Endothelial cell of hepatic sinusoid (primary cell): ENCODE data around the gene RALBP1.

Source experiments
- in situ Hi-C: cut with HindIII; loops from 2 replicates; pipeline ENCODE4 v1.10.0; 2017; ENCODE audit warnings: low sequenced_read_pairs

Gene RALBP1

DNA sequence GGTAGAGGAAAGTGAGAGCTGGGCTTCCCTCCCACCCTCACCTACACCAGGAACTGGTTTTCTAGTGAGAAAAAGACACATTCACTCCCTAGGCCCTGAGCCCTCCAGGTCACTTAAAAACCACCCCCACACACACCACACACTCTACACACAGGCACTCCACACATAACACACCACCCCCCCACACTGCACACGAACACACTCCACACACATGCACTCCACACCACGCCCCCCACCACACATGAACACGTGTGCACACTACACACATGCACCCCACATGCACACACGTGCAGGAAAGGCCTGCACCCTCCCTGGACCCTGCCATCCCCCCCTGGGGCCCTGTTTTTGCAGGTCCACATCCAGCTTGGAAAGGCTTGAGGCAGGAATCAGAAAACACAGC is 67.6 kb downstream of the RALBP1 start:
- in situ Hi-C loops, result no loop called here

DNA sequence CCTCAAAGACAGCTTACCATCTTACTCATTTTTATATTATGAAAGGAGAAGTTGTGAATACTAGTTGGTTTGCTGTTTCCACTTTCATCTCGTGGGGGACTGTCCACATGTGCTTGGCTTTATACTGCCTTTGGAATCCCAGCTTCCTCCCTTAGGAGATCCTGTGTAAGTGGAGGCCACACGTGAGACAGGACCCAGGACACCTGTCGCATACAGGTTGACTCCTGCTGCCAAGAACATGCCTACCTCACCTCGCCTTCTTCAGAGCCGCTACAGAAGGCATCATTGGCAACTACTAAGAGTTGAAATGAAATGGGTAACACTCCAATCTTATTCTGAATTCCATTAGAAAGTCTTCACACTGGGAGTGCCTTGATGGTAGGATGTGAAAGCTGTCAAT is 69.7 kb downstream of the RALBP1 start:
- in situ Hi-C loops, result no loop called here

DNA sequence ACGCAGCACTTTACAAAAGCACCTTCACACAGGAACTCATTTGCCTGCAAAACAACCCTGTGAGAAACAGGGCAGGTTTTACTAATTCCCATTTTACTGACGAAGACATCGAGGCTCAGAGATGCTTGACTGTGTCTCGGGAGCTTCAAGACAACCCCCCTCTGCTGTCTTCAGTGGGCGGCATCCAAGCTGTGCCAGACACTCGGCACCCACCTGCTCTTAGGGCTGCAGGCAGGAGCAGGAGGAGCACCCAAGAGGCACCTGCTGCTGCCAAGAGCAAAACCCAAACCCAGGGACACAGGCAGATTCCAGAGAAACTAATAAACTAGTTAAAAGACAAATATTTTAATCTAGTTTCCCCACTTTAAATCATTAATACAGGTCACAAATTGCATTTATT is 71.2 kb downstream of the RALBP1 start:
- in situ Hi-C loops, result no loop called here

DNA sequence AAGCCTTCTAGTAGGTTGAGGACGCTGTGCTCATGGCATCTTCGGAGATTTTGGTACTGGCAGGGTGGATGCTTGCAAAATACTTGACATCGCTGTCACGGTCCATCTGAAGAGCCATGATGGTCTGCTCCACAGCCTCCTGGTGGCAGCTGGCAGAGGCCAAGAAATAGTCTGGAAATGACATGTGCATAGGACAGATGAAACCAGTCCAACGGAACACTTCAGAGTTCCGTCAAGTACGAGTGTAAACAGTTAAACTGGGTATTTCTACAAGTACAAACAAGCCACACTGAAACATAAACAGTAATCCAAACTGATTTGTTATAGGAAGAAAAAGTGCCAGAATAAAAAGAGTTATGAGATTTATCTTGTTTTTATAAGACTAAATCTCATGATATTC is 72.5 kb downstream of the RALBP1 start:
- in situ Hi-C loops, result no loop called here

DNA sequence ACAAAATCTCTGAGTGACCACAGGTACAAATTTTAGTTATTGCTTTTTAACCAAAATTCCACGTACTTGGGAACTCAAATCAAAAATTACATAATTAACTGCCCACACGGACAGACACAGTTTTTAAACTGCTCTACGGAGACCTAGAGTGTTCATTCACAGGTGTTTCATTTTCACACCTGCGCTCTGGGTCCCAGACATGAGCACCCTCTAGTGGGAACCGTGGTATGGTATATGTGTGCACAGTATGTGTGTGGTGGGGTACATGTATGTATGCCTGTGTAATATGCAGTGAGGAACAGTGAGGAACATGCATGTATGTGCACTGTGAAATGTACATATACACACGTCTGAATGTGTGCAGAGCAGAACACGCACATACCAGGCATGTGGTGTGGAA is 74.1 kb downstream of the RALBP1 start:
- in situ Hi-C loops, result no loop called here

DNA sequence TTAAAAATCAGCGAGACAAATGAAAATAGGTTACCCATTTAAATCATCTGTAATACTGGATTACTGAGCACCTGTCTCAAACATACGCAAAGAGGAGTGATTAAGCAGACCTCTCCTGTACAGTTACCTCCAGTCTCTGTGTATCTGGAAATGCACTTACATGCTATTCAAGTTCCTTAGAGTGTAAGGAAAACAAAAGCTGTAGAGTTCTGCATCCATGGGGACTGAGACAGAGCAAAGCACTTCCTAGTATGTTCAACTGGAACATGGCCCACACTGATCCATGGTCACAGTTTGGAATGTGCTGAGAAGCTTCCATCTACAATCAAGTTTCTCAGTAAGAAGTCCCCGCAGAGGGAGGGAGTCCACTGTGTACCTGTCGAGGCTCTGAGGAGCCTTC is 75.1 kb downstream of the RALBP1 start:
- in situ Hi-C loops, result no loop called here

DNA sequence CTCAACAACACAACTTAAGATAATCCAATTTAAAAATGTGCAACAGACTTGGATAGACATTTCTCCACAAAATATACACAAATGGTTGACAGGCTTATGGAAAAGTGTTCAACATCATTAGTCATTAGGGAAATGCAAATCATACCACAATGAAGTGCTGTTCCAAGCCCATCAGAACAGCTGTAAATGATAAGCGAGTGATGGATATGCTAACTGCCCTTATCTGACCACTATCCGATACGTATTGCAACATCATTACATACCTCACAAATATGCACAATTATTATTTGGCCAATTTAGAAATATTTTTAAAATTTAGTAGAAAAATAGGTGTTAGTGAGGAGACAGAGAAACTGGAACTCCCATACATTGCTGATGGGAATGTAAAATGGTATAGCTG is 76.9 kb downstream of the RALBP1 start:
- in situ Hi-C loops, result no loop called here

DNA sequence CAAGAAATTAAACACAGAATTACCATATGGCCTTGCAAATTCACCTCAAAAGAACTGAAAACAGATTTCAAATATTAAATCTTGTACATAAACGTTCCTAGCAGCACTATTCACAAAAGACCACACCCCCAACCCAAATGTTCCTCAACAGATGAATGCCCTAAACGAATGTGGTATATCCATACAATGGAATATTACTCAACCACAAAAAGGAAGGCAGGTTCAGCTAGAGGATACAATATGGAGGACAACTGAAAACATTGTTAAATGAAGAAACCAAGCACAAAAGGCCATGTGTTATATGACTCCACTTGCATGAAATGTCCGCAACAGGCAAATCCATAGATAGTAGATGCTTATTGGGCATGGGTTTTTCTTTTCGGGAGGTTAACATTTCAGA is 77.3 kb downstream of the RALBP1 start:
- in situ Hi-C loops, result no loop called here

DNA sequence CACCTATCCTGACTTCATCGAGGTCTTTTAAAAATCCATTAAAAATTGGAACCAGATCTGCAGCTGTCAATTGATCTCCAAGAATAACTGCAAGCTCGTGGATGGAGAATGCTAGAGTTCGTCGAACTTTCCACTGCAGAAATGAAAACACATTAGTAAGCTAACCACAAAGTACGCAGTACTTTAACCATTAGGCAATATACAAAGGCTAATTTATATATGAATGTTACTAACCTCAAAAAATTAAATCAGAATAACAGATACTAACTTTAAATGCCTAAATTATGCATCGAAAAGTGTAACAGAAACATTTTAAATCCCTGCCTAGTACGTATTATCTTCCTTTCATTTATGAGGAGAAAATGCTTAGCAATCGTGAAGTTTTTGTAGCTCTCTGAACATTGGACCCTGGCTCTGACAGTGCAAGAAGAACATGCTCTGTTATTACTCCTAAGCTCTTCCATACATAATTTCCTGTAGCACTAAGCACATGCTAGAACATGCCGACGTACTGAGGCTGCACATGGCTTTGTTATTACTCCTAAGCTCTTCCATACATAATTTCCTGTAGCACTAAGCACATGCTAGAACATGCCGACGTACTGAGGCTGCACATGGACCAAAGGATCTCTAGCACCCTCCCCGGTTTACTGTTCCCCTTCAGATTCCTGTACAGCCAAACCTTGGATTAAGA is 82.1 kb downstream of the RALBP1 start:
- in situ Hi-C loops, result no loop called here

DNA sequence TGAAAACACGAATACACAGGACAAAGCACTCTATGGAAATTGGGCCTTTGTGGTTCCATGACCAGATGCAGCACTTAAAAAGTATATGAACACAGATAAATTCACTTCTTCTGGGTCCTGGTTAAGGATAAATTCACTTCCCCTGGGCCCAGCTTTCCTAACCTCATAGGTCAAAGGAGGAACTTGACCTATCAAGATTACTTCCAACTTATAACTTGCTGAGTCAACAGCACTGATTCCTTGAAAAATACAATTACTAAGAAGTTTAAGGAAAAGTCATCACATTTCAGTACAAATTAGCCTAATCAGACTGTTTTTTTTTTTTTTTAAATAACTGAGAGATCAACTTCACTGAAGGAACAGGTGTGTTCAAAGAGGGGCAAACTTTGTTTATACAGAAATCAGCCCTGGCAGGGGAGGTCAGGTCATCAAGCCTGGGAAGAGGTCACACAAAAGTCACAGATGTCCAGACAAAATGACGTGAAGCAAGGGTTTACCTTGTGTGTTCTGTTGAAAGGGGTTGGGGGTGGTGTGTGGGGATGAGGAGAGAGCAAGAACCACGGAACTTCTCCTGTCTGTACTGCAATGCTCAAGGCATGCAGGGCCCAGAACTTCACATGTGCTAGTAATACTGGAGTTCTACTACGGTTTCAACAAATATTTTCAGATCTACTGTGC is 83.2 kb downstream of the RALBP1 start:
- in situ Hi-C loops, result no loop called here

DNA sequence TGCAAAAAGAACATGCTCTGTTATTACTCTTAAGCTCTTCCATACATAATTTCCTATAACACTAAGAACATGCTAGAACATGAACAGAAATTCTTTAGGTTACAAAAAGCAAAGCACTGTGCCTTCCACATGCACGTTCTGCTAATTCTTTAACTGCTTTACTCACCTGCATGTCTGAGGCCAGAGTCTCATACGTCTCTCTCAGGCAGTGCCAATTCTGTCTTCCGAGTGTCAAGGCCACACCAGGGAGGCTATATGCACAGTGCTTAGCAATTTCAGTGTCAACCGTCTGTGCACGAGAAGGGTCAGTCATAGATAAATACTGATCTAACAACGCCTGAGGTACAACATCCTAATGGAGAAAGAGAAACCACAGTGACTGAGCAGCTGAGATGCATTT is 83.9 kb downstream of the RALBP1 start:
- in situ Hi-C loops, result no loop called here

DNA sequence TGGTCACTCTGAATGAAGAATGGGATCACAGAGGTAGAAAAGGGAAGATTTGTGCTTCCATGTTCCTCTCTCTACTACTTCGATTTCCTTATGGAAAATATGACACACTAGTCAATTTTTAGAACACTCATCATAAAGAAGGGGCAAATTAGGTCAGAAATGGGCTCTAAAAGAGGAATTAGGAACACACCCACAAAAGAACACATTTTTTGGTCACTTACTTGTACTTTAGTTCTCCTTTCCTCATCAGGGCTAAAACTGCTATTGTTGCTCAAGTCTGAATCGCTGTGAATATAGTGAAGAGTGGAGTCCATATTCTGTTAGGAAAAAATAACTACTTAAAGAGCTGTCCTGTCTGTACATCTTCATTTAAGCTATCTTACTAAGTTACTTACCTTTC is 86.4 kb downstream of the RALBP1 start:
- in situ Hi-C loops, result no loop called here

DNA sequence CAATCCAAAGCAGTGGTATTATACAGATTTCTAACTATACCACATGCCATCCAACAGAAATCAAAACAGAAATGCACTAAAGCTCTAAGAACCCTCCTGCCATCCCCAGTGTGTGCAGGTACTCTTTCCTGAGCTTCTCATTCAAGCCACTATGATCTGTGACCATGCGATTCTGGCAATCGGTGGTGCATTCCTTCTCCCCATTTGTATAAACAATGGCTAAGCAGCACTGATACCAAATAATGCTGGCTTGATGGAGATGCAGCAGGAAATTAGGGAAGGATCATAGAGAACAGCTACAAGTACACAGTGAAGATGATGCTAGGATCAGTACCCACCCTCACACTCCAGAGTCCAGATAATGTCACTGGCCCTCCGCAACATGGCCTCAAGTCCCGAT is 87.3 kb downstream of the RALBP1 start:
- in situ Hi-C loops, result no loop called here

DNA sequence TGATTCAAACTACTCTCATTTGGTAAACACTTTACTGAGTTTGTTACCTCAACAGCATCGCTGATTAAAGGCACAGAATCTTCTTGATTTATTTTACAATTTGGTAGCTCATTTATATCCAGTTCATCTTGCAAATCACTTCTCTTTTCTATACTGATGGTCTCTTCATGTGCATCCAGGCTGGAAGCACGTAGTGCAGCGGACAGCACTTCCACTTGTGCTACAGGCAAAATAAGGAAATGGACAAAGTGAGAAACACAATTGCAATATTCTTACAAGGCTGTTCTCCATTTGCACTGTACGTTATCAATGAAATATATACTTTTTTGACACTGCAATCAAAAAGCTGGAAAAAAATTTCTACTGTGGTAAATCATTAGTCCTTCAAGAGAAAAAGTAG is 88.0 kb downstream of the RALBP1 start:
- in situ Hi-C loops, result no loop called here

DNA sequence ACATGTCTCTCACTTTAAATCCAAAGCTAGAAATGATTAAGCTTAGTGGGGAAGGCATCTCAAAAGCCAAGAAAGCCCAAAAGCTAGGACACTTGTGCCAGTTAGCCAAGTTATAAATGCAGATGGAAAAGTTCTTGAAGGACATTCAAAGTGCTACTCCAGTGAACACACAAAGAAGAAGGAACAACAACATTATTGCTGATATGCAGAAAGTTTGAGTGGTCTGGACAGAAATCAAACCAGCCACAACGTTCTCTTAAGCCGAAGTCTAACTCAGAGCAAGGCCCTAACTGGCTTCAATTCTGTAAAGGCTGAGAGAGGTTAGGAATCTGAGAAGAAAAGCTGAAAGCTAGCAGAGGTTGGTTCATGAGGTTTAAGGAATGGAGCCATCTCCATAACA is 90.1 kb downstream of the RALBP1 start:
- in situ Hi-C loops, result no loop called here

DNA sequence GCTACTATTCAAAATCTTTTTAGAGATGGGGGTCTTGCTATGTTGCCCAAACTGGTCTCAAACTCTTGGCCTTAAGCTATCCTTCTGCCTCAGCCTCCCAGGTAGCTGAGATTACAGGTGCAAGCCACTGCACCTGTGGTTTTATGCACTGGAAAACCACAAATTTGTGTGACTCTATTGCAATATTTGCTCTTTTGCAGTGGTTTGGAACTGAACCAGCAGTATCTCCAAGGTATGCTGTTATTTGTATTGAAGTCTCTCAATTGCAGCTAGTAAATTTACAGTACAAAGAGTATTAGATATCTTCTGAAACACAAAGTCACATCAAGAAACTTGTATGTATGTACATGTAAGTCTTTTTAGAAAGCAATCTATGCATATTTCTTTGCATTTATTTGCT is 92.9 kb downstream of the RALBP1 start:
- in situ Hi-C loops, result no loop called here

DNA sequence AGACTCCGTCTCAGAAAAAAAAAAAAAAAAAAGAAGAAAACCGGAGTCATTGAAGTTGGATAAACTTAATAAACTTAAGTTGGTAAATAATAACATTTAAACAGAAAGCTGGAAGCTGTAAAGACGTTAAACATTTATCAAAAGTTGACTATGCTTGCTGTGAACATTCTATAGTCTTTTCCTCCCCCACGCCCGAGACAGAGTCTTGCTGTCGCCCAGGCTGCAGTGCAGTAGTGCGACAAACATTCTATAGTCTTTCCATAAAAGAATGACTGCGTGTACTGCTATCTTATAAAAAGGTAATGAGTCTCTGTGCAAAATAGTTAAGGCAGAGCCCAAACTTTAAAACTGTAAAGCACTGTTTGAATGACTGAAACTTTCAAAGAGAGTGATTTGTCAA is 93.9 kb downstream of the RALBP1 start:
- in situ Hi-C loops, result no loop called here

DNA sequence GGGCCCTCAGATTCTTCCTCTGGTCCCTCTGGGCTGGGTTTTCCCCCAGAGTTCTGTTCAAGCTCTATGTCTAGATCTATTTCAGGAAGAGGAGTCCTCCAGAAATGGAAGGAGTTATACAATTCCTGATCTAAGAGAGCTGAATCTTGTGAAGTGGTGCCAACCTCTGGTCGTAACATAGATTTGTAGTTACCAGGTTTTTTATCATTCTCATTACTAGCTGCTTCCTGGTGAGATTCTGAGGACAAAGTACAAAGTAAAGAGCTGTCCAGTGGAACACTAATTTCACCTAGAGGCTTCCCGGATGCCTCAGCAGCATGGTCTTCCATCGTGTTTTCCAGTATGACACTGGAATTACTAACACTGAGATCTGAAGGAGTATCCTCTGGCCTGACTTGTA is 94.9 kb downstream of the RALBP1 start:
- in situ Hi-C loops, result no loop called here

DNA sequence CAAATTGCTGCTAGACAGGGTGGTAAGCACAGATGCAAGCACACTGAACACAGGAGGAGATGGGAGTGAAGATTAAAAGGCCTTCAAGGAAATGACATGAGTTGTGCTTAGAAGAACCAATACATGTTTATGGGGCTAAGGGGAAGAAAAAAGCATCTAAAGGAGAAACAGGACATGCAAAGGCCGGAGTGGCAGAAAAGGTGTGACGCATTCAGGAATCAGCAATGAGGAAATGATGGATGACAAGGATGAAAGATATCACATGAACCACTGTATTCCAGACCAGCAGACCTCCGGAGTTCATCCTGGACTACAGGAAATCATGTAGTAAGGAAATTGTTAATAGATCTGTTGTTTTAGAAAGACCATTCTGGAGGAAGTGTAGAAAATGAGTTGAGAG is 96.2 kb downstream of the RALBP1 start:
- in situ Hi-C loops, result no loop called here

DNA sequence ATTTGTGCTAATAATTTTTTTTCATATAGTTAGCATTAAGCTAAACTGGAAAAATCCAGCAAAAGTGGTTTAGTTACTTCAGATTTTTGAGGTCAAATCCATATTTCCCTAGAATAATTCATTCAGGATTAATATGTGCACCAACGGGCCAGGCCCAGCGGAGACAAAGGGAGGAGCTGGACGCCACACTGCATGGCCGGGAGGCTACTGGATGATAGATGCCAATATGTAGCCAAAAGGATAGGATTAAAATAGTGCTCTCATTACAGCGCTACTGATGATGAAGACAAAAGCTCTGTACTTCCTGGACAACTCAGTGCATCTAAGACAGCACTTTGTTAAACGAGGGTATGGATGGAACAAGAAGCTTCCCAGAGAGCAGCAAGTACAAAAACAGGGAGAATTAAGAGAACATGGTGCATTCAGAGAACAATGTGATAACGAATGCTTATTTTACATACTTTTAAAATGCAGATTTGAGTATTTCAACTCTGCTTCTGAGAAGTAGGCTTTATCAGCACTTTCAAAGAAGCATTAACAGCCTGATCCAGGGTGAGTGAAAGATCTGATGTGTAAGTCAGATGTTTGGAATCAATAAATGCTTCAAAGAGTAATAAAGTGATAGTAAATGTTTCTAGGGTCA is 99.3 kb downstream of the RALBP1 start:
- in situ Hi-C loops, result loop anchor here (5.0 kb wide), 1 partner anchor 88 kb away; no protein-coding TSS in a partner anchor

DNA sequence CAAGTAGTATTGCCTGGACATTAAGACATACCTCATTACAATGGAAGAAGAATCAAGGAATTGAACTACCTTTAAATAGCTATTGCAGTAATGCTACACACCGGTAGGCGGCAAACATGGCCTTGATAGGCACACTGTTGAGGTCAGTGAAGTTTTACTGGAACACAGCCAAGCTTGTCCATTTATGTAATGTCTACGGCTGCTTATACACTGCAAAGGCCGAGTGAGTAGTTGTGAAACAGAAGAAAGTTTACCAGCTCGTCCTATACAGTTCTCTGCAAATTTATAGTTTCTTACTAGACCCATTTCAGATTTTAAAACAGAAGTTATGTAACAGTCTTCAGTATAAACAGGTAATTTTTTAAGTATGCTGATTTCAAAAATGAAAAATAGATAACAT is 100.2 kb downstream of the RALBP1 start:
- in situ Hi-C loops, result loop anchor here (5.0 kb wide), 1 partner anchor 87 kb away; no protein-coding TSS in a partner anchor

DNA sequence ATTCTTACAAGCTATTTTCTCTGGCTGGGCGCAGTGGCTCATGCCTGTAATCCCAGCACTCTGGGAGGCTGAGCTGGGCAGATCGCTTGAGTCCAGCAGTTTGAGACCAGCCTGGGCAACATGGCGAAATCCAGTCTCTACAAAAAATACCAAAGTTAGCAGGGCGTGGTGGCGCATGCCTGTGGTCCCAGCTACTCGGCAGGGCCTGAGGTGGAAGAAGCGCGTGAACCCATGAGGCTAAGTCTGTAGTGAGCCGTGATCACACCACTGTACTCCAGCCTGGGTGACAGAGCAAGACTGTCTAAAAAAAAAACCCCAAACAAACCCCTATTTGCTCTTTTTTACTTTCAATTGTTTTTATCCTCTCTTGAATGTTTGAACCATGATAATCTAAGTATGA is 102.0 kb downstream of the RALBP1 start:
- in situ Hi-C loops, result loop anchor here (5.0 kb wide), 1 partner anchor 85 kb away; no protein-coding TSS in a partner anchor
